GM21390 (cell line): ENCODE measurements around the gene SARNP.

Source experiments
- ATAC-seq: cut with Tn5 transposase; IDR thresholded peaks from one replicate; pipeline ENCODE4 v1.9.1; 2021; ENCODE audit not compliant: unreplicated experiment

Gene SARNP

DNA sequence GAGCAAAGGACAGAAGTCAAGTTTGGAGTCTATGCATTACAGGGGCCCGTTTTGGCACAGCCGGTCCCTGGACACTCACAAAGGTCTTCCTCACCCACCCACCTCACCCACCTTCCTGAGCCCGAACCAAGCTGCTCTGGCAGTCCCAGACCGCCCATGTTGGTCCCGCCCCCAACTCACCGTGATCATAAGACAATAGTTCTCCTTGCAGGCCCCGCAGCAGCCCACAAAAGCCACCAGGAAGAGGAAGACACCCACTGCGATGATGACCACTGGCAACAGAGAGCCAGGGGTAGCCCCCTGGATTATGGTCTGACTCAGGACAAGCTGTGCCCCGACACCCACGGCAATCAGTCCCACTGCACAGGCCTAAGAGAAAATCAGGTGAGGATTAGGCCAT lies 90.6 kb downstream of the SARNP start:
- no peak for ATAC-seq

DNA sequence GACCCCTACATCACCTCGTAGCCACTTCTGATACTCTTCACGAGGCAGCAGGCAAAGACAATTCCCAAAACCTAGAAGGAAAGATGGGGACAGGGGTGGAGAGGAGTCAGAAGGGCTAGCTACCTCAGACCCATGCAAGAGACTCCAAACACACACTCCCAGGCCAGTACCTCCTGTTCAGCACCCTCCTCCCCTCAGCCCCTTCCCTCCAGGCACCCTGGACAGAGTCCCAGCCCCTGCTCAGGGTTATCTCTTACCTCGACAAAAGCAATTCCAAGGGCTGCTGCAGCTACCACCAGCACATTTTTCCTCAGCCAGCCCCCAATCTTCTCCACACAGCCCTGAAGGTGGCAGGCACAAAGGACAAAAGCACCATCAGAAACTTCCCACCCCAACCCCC lies 92.0 kb downstream of the SARNP start:
- ATAC-seq: no peak

DNA sequence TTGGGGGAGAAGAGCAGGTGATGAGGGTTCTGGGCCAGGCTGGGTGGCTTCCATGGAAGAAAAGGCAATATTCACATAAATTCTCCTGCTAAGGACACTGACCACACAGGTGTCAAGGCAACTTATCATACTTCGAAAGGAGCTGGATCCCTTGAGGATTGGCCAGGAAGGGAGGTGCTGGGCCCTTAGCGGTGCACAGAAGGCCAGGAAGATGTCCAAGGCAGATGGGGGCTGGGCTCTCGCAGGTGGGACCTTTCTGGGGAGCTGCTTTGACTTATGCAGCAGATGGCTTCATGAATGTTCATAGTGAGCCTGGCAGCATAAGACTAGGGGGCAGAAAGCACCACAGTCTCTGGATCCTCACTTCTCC lies 92.6 kb downstream of the SARNP start:
- no peak for ATAC-seq

DNA sequence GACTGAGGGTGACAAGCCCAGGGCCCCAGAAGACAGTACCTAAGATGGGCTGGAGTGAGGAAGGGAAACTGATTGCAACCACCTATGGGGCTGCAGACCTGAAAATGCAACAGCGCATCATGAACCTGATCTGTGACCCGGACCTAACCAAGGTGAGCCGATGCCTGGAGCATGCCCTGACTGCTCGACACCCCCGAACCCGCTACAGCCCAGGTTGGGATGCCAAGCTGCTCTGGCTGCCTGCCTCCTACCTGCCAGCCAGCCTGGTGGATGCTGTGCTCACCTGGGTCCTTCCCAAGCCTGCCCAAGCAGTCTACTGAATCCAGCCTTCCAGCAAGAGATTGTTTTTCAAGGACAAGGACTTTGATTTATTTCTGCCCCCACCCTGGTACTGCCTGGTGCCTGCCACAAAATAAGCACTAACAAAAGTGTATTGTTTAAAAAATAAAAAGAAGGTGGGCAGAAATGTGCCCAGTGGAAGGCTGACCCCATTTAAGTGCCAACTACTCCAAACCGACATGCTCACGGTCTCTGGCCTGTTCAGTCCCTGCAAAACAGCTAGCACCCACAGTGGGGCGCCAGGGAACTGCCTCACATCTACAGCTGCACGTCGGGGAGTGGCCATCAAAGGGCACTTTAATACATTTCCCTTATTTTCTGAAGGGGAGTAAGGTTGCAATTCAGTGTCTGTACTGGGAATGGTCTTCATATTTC lies 93.1 kb downstream of the SARNP start:
- ATAC-seq: no peak

DNA sequence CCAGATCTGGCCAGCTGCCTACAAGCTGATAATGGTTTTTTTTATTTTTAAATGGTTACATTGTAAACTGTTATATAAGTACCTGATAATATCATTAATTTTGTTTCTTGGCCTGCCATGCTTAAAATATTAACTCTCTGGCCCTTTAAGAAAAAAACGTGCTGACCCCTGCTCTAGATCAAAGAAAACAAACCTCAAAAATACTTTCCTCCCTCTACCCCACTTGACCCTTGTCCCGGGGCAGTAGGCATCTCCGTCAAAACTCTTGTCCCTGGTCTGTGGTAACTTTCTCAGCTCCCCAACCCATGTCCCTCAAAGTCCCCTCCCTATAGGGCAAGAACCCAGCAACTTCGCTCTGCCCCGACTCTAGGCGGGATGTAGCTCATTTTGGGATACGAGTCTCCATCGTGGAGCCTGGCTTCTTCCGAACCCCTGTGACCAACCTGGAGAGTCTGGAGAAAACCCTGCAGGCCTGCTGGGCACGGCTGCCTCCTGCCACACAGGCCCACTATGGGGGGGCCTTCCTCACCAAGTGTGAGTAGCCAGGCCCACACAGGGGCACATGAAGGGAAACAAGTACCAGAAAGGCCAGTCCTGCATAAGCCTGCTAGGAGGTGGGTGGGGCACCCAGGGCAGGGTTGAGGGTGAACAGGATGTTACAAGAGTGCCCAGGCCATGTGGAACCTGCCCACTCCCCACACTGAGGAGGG lies 93.9 kb downstream of the SARNP start:
- no peak for ATAC-seq

DNA sequence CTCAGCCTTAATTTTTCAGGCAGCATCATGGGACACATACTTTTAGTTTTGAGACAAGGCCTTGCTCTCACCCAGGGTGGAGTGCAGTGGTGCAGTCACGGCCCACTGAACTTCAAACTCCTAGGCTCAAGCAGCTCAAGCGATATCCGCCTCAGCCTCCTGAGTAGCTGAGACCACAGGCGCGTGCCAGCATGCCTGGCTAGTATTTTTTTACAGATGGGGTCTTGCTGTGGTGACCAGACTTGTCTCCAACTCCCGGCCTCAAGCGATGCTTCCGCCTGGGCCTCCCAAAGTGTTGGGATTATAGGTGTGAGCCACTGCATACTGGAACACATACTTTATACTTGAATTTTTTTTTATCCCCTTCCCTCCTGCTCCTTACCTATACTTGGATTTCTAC lies 94.6 kb downstream of the SARNP start:
- no peak for ATAC-seq

DNA sequence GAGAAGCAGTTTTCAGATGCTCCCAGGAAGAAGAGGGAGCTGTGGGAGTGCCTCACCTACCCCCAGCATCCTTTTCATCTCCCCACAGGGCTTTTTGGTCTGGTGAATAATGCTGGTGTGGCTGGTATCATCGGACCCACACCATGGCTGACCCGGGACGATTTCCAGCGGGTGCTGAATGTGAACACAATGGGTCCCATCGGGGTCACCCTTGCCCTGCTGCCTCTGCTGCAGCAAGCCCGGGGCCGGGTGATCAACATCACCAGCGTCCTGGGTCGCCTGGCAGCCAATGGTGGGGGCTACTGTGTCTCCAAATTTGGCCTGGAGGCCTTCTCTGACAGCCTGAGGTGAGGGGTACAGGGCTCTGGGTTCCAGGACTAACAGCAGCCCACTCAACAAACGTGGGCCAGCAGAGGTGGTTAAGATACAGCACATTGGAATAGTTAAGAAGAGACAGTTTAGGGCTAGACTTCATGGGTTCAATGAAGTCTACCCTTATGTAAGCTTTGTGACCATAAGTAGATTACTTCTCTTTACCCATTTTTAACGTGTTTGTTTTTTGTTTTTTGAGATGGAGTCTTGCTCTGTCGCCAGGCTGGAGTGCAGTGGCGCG lies 95.8 kb downstream of the SARNP start:
- ATAC-seq: no peak

DNA sequence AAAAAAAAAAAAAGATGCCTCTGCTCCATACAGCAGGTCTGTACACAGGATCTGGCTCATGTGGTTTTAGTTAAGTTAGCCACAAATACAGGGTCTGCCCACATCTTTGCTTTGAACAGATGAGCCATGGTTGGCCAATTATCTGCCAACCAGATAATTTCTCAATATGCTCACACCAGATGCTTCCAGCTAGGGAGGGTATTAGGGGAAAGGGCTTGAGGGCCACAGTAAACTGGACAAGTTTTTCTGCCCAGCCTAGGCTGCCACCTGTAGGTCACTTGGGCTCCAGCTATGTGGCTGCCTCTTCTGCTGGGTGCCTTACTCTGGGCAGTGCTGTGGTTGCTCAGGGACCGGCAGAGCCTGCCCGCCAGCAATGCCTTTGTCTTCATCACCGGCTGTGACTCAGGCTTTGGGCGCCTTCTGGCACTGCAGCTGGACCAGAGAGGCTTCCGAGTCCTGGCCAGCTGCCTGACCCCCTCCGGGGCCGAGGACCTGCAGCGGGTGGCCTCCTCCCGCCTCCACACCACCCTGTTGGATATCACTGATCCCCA lies 96.6 kb downstream of the SARNP start:
- no peak for ATAC-seq

DNA sequence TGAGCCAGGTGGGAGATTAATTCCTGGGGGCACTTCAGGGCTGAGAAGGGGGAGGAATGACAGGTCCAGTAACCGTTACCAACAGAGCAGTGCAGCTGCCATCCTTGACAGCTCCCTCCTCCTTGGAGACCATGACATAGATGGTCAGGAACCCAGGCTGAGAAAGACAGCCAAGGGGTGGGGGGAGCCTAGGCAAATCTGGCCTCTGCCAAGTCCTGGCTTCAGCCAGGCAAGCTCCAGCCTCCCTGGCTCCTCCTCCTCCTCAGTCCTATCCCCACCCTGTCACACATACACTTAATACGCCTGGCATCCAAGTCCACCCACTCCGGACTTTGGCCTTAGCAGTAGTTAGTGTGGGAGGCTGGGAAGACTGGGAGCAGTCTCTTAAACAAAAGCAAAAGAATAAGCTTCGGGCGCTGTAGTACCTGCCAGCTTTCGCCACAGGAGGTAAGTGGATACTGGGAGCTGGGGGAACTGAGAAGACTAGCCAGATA lies 97.4 kb downstream of the SARNP start, which contains the start of gene RDH5:
TSS of gene RDH5 (plus strand) at position 323 of the 494 bp plus-strand sequence. CDS start 792 bp downstream, outside the sequence.
- no peak for ATAC-seq

DNA sequence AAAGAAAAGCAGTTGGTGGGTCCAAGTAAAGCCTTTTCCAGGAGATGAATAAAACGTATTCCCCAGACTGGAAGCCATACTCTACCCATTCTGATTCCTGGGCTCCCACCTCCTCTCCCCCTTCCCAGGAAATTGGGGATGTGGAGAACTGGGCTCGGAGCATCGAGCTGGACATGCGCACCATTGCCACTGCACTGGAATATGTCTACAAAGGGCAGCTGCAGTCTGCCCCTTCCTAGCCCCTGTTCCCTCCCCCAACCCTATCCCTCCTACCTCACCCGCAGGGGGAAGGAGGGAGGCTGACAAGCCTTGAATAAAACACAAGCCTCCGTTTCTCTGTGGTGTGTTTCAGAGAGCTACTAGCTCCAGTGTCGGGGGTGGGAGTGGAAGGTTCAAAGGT lies 98.2 kb downstream of the SARNP start:
- ATAC-seq: no peak

DNA sequence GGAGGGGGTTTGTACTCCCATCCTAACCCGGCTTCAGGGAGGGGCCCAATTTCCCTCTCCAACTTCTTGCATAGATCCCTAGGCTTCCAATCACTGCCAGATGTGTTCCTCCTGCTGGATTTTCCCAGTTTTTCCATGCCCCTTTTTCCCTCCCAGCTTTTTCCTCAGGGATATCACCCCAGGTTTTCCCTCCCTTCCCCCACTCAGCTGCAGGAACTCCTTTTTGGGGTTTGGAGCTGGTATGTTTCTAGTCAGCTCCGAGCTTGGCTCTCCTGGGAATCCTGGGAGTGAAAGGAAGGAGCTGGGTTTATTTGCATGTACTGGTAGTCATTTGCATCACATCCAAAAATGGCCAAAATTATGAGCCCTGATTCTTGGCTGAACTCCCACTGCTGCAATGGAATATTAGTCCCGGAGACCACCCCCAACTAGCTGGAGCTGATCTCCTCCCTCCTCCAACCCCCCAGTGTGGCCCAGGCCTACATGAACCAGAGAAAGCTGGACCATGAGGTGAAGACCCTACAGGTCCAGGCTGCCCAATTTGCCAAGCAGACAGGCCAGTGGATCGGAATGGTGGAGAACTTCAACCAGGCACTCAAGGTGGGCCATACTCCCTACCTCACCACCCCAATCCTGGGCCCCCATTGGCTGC lies 98.8 kb downstream of the SARNP start:
- no peak for ATAC-seq

DNA sequence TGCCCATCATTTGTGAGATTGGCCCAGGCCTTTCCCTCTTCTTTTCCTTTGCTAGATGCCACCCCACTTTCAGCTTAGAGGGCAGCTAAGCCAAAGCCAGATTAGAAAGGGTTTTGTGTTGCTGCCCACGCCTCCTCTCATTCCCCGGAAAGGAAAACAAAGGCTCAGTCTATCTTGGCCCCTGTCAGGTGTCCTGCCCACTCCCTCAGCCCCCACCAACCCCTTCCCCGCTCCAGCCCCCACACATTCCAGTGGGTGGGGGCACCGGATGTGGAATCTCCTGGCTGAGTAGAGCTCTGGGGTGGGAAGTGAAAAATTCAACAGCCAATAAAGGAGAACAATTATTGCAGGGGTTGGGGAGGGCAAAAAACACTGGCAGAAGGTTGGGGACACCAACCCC lies 99.5 kb downstream of the SARNP start:
- ATAC-seq: no peak

DNA sequence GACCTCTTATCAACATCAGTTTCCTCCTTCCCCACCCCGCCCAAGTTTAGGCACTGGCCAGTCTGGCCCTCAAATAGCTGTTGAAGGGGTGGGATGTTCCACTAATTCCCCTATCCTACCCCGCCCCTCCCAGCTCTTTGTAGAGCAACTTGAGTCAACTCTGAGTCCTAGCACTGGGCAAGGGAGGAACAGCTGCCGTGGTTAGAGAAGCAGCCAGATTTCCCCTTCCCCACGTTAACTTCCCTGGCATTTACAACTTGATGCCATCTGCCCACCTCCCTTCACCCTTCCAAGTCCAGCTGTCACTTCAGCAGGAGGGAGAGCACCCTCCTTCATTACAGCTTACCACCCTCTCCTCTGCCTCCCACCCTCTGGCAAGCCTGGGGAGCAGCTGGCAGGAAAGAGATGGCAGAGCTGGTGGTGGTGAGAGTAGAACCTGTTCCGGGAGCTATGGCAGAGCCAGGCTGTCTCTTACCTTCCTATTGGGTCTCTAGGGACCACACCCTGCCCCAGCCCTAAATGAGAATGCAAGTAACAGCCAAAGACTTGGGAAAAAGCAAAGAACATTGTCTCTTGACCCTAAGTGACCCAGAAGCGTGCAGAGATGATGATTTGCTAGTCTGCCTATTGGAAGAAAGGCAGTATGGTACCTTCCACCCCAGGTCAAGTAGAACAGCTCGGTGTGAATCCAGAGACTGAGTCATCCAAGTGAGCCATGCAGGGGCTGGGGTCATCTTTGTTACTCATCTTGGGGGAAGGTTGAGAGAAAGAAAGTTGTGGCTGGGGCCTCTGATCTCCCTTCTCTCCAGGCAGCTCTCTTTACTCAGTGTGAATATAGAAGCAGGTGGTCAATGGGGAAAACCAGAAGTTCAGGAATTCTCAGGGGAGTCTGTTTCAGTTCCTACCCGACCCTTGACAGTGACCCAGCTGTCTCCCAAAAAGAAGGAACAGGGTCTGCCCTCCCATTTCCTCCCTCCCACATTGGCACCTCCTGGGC lies 100.2 kb downstream of the SARNP start:
- ATAC-seq: peak; percentile 26

DNA sequence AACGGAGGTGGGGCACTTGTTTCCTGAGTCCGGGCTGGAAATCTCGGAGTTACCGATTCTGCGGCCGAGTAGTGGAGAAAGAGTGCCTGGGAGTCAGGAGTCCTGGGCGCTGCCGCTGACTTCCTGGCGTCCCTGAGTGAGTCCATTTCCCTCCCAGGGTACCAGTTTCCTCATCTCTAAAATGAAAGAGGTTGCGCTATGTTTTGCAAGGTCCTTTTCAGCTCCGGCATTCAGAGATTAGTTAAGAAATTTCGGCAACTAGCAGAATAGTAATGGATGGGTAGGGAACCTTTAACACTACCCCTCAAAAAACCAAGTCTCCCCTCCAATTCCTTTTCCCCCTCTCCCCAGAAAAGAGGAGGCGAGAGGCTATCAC lies 101.0 kb downstream of the SARNP start:
- ATAC-seq: no peak

DNA sequence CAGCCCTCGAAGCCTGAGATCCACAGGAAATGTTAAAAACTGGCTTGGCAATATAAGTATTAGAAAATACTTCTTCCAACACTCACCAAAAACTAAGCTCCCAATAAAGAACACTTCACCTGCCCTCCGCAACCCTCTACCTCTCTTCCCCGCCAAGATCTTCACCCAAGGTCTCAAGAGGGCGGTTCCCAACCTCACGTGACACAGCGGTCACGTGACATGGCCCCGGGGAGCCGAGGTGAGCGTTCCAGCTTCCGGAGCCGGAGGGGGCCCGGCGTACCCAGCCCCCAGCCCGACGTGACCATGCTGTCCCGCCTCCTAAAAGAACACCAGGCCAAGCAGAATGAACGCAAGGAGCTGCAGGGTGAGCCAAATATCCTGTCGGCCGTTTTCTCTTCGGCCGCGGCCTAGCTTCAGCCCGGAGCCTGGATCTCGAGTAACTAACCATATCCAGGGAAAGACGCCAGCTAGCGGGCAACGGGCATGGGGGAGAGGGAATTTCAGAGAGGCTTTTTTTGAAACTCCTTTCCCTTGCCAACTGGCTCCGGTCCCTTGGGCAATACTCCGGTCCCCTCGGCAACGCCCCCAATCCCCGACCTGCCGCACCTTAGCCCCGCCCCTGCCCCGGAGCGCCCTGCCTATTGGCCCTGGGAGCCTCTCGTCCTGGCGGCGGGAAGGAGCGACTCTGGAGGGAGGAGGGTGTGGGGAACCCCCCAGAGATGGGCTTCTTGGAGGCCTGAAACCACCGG lies 101.5 kb downstream of the SARNP start, which contains the start of gene BLOC1S1:
TSS of gene BLOC1S1 (plus strand) at position 214 of the 749 bp plus-strand sequence. CDS start at position 220, 6 bp downstream.
- peak; percentile 87 for ATAC-seq

DNA sequence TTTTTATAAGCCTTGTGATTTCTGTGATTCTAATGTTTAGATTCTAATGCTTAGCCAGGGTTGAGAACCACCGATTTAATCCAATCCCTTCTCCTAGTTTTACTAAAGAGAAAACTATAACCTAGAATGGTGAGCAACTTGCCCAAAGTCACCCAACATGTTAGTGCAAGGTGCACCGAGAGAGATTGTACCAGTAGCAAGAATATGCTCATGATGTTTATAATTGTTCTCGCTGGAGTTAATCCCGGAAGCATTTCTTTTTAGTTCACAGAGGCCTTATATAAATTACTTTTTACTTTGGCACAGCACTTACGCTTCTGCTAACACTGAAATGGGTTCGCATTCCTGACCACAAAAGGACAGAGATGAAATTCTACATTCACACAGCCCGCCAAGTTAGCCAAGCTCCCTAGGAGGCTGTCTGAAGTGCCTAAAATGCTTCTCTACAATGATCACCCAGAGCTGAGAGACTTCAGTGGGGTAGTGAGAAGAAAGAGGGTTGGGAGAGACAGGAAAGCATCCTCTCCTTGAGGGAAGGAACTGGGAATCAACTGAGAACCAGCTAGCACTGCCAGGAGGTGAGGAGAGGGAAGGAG lies 102.3 kb downstream of the SARNP start:
- ATAC-seq: no peak

DNA sequence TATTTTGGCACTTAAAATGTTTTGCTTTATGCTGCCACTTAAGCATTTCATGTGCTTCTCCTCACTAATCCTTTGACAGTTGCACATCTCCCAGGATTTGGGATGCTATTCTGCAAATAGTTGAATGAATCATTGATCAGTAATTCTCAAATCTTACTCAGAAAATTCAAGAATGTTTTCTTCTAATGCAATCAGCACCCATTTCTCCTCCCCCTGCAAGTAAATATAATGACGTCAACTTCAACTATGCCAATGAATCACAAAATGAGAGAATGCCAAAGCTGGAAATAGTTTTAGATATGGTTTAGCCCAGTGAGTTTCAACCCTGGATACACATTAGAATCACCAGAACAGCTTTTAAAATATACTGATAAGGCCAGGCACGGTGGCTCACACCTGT lies 103.8 kb downstream of the SARNP start:
- no peak for ATAC-seq

DNA sequence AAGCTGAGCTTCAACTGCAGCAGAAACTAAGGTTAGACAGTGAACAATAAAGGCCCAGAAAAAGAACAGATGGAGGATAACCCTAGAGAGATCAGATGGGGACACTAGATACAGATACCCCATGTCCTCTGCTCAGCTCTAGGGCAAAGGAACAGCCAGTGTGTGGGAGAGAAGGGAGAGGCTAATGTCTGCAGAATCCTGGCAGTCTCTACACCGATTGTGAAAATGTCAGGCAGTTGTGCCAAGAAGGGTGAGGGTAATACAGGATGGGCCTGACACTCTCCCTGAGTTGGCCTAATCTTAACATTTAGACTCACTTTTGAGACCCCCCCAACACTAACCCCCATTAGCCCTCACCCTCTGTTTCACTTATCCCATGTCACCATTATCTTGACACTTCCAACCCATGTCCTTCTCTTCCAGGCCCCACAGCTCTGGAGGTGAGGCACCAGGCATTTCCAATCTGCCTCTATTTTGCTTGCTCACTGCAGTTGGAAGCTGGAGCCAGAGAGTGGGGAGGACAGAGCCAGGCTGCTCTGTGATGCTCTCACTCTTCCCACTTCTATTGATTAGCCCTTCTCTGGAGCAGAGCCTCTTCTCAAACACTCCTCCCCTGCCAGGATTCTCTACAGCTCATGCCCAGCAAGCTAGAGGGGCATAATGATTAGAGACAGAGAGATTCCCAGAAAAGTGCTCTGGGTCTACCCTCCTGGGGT lies 104.7 kb downstream of the SARNP start:
- ATAC-seq: no peak
